Chondrocyte (in vitro differentiated cells): Measurements from ENCODE around the gene CPD. TPM values are rescaled to one million over a fixed set of nuclear protein-coding genes. Genes with fewer than 3 reads are reported as not detected.

Experiments
- DNase-seq: peaks from one replicate; pipeline ENCODE4 v3.0.0; 2021; ENCODE audit warnings: mixed read lengths, low spot score
- H3K27ac Mint-ChIP-seq: one replicate; pipeline ENCODE4 v1.8.0; 2021; ENCODE audit warnings: mild to moderate bottlenecking, moderate library complexity, mixed read lengths; ENCODE audit not compliant: unreplicated experiment
- H3K27me3 Mint-ChIP-seq: 2 replicates; pipeline ENCODE4 v1.8.0; 2021; ENCODE audit warnings: low read depth, mixed read lengths
- H3K36me3 Mint-ChIP-seq: 2 replicates; pipeline ENCODE4 v1.8.0; 2021; ENCODE audit warnings: low read depth, mixed read lengths
- H3K4me1 Mint-ChIP-seq: 2 replicates; pipeline ENCODE4 v1.8.0; 2021; ENCODE audit warnings: low read depth, mild to moderate bottlenecking, mixed read lengths
- H3K4me3 Mint-ChIP-seq: one replicate; pipeline ENCODE4 v1.8.0; 2021; ENCODE audit warnings: mild to moderate bottlenecking, moderate library complexity, mixed read lengths; ENCODE audit not compliant: unreplicated experiment
- H3K9me3 Mint-ChIP-seq: 2 replicates; pipeline ENCODE4 v1.8.0; 2021; ENCODE audit warnings: low read depth, mixed read lengths
- CTCF ChIP-seq: fragments of 200-600 bp; sonication (generic); IDR thresholded peaks from 2 replicates; pipeline ENCODE4 v1.5.0; 2021; ENCODE audit warnings: antibody characterized with exemption, mild to moderate bottlenecking, moderate library complexity
- total RNA-seq: library from RNA; stranded (reverse); gene quantifications from 3 replicates; pipeline ENCODE4 v1.2.1, GENCODE V29; 2021

CPD gene
- total RNA-seq, 1 donor from 2014 or later = 78.1 TPM

- no peak overlapping the region for H3K27ac Mint-ChIP-seq
- H3K4me3 Mint-ChIP-seq = no peak overlapping the region
- H3K27me3 Mint-ChIP-seq = no peaks in the 10 kb centered on the region
- peaks cover 15% of the 10 kb centered on the region for H3K4me1 Mint-ChIP-seq
- no peak for DNase-seq
- H3K9me3 Mint-ChIP-seq = no peaks in the 10 kb centered on the region
- peaks cover 7% of the 10 kb centered on the region for H3K36me3 Mint-ChIP-seq
- no peak for TF ChIP-seq CTCF
Measured at GRCh38 chr17:30514895-30515596, 136.3 kb downstream of the CPD start.

GRCh38 chr17:30517786-30518185, 139.1 kb downstream of the CPD start:
- Mint-ChIP-seq H3K27me3 (no peaks in the 10 kb centered on the region), H3K9me3 (no peaks in the 10 kb centered on the region), H3K4me3 (no peak overlapping the region), H3K27ac (peak overlapping the region; percentile 51), H3K4me1 (peaks cover 19% of the 10 kb centered on the region), H3K36me3 (peaks cover 15% of the 10 kb centered on the region)
- TF ChIP-seq CTCF = no peak
- no peak for DNase-seq

- peaks cover 12% of the 10 kb centered on the region for H3K36me3 Mint-ChIP-seq
- H3K9me3 Mint-ChIP-seq = no peaks in the 10 kb centered on the region
- H3K27me3 Mint-ChIP-seq = no peaks in the 10 kb centered on the region
- TF ChIP-seq CTCF = no peak
- H3K4me3 Mint-ChIP-seq = no peak overlapping the region
- peak overlapping the region; percentile 89 for H3K27ac Mint-ChIP-seq
- no peak for DNase-seq
- H3K4me1 Mint-ChIP-seq = peaks cover 20% of the 10 kb centered on the region
Measured at GRCh38 chr17:30519166-30519565, 140.4 kb downstream of the CPD start.

Other genes starting within 250 kb of the CPD start
- gene SLC6A4, start 143.2 kb upstream of the CPD start, total RNA-seq = not detected in 3 replicates
- 44.5 to 60.2 TPM (median 49.5 TPM) in 3 replicates for gene BLMH, start 87.0 kb upstream of the CPD start, total RNA-seq
- not detected in 3 replicates for gene TMIGD1, start 44.9 kb upstream of the CPD start, total RNA-seq
- gene GOSR1, start 98.5 kb downstream of the CPD start, total RNA-seq = 46.4 to 59.4 TPM (median 47.5 TPM) in 3 replicates